RPMI8226 (cell line): ENCODE measurements around the gene SPAG8.

Experiments used
- DNase-seq: peaks from one replicate; pipeline ENCODE4 v3.0.0-alpha.2; 2015

SPAG8 gene

DNA sequence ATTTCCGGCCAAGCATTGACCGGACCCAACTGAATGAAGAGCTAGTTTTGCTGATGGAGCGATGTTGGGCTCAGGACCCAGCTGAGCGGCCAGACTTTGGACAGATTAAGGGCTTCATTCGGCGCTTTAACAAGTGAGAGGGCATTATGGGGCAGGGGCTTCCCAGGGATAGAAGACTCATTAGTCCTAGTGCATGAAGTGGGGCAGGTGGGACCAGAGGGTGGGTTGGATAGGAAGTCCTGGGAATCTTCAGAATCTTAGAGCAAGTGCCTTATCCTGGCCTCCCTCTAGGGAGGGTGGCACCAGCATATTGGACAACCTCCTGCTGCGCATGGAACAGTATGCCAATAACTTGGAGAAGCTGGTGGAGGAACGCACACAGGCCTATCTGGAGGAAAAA, 6.0 kb downstream of the SPAG8 start:
- DNase-seq, result no peak

GRCh38 chr9:35801328-35802128, 10.5 kb downstream of the SPAG8 start:
- no peak for DNase-seq

GRCh38 chr9:35800530-35800929, 11.5 kb downstream of the SPAG8 start:
- no peak for DNase-seq

GRCh38 chr9:35798658-35799374, 13.2 kb downstream of the SPAG8 start:
- DNase-seq, result peak; percentile 15

GRCh38 chr9:35797311-35798109, 14.6 kb downstream of the SPAG8 start:
- DNase-seq, result no peak

GRCh38 chr9:35795695-35796094, 16.4 kb downstream of the SPAG8 start:
- DNase-seq, result no peak

- no peak for DNase-seq
Observed at GRCh38 chr9:35793461-35793860, 18.6 kb downstream of the SPAG8 start.

DNA sequence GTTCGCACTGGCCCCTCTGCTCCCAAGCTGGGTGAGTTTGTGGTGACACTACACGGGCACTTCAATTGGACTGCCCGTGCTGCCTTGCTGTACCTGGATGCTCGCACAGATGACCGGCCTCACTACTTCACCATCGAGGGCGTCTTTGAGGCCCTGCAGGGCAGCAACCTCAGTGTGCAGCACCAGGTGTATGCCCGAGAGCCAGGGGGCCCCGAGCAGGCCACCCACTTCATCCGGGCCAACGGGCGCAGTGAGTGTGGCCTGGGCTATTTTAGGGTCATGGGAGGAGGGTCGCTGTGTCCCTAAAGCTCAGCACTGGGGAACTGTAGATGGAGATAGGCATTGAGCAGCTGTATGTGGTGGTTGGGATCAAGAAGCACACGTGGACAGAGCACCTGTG, 19.2 kb downstream of the SPAG8 start:
- no peak for DNase-seq

GRCh38 chr9:35792024-35792813, 19.8 kb downstream of the SPAG8 start:
- no peak for DNase-seq

DNA sequence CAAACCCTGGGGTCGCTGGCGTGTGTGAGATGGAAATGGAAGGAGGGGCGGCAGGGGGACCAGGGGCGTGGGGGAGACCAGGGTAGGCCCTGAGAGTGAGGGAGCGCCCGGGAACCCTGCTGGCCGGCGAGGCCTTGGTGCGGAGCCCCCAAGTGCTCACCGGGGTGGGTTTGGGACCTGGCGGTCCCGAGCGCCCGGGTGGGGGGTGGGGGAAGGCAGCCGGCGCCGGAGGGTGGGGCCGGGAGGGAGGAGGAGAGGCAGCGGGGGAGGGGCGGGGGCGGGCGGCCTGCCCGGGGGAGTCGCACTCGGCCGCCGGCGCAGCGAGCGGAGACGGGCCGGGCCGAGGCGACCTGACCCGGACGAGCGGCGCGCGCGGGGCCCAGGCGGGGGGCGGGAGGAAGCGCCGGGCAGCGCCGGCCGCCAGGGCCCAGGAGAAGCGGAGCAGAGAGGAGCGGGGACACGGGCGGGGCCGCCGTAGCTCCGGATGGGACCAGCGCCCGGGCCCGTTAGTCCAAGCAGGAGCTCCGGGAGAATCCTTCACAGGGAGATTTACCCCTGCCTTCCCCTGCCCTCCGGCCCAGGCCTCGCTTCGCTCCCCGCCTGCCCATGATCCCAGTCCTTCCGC, 20.7 kb downstream of the SPAG8 start, which contains the start of gene NPR2:
Gene NPR2 (plus strand): TSS at position 295 of the 625 bp plus-strand sequence. CDS start 818 bp downstream, outside the sequence.
- no peak for DNase-seq

GRCh38 chr9:35790385-35791296, 21.4 kb downstream of the SPAG8 start:
- peak; percentile 56 for DNase-seq

GRCh38 chr9:35790025-35790384, 22.1 kb downstream of the SPAG8 start:
- DNase-seq, result no peak

- no peak for DNase-seq
Observed at GRCh38 chr9:35789541-35789940, 22.5 kb downstream of the SPAG8 start.

DNA sequence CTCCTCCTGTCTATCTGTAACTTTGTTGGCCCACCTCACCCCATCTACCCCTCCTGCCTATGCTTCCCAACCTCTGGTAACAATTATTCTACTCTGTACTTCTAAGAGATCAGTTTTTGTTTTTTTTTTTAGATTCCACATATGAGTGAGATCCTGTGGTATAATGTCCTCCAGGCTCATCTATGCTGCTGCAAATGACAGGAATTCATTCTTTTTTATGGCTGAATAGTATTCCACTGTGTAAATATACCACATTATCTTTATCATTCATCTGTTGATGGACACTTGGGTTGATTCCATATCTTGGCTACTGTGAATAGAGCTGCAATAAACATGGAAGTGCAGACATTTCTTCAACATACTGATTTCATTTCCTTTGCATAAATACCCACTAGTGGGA, 28.6 kb downstream of the SPAG8 start:
- no peak for DNase-seq

DNA sequence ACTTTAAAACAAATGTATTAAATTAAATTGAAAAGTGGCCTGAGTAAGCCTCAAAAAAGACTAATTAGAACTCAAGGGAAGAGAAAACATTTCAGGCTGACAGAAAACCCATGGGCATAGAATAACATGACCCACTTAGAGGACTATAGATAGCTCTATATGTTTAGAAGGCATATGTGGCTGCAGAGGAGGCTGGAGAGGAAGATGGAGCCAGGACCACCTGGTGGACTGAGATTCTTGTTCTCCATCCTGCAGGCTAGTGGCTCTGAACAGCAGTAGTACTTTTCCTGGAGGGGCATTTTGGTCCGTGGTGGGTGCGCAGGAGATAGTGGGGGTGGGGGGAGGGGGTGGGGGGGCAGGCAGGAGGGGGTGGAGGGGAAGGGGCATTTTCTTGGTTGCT, 31.0 kb downstream of the SPAG8 start:
- no peak for DNase-seq

- no peak for DNase-seq
Observed at GRCh38 chr9:35778496-35778895, 33.6 kb downstream of the SPAG8 start.

- DNase-seq, result no peak
Observed at GRCh38 chr9:35776018-35776417, 36.0 kb downstream of the SPAG8 start.

GRCh38 chr9:35774907-35775635, 37.0 kb downstream of the SPAG8 start:
- no peak for DNase-seq

DNA sequence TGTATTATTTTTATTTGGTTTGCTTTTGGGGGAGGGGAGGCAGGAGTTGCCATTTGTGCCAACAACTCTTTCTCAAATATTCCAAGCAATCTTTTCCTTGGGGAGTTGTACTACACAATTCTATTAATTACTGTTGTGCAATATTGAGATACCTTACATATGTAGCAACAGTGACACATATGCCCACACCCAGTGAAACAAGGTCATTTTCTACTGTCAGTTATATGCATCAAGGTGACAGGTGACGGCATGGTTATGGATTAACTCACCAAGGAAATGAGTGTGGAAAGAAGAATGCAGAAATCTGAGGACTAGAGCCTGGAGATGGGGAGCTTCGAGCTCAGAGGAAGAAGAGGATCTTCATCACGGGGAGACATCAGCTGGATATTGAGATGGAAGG, 40.1 kb downstream of the SPAG8 start:
- DNase-seq, result no peak

- DNase-seq, result no peak
Observed at GRCh38 chr9:35771534-35771933, 40.5 kb downstream of the SPAG8 start.
